HepG2 (cell line): Measurements from ENCODE around the gene DUSP9.

ENCODE experiments used
- BCLAF1 ChIP-seq: fragments of 450-650 bp; IDR thresholded peaks from 2 replicates; pipeline ENCODE4 v1.6.1; 2017; ENCODE audit warnings: mild to moderate bottlenecking
- FOXP4 ChIP-seq: sonication (generic); formaldehyde crosslinking; IDR thresholded peaks from 2 replicates; pipeline ENCODE4 v1.4.0; 2020; ENCODE audit warnings: missing genetic modification reagents
- NR2C2 ChIP-seq: sonication (generic); formaldehyde crosslinking; IDR thresholded peaks from 2 replicates; pipeline ENCODE4 v1.4.0; 2020; ENCODE audit warnings: missing genetic modification reagents, mild to moderate bottlenecking, moderate library complexity, borderline replicate concordance
- SP1 ChIP-seq, 2 experiments: fragments of 450-650 bp in 1 of 2; sonication (generic) in 1 of 2; formaldehyde crosslinking in 1 of 2; IDR thresholded peaks; 2 replicates each; pipeline versions ENCODE4 v1.4.0 to v1.6.1; 2016 to 2020; ENCODE audit warnings: missing genetic modification reagents in 1 of 2
- ZBTB1 ChIP-seq: sonication (generic); formaldehyde crosslinking; IDR thresholded peaks from 2 replicates; pipeline ENCODE4 v1.4.0; 2020; ENCODE audit warnings: missing genetic modification reagents, borderline replicate concordance
- ZC3H13 ChIP-seq: sonication (generic); formaldehyde crosslinking; IDR thresholded peaks from 2 replicates; pipeline ENCODE4 v1.8.1; 2023; ENCODE audit warnings: mild to moderate bottlenecking, missing genetic modification reagents, moderate library complexity

GRCh38 chrX:153634832-153635231 is 12.2 kb upstream of the DUSP9 start:
- TF ChIP-seq FOXP4 (CRISPR knock-in tag) = no peak
- TF ChIP-seq ZC3H13 (CRISPR knock-in tag) = no peak
- TF ChIP-seq SP1 (IDR thresholded peaks at IDR 0.05) = no peak
- TF ChIP-seq SP1 (CRISPR knock-in tag; IDR thresholded peaks at IDR 0.05) = no peak
- TF ChIP-seq NR2C2 = 0 out of 2 replicates have a peak, but pooled peaks have one; percentile 20
- no peak for TF ChIP-seq ZBTB1 (CRISPR knock-in tag)
- TF ChIP-seq BCLAF1 = no peak
